Measurements from ENCODE around the gene CNKSR1.

GRCh38 chr1:26177182-26177684, at the start of gene CNKSR1:
- no peak for TF ChIP-seq SIN3A (IDR thresholded peaks at IDR 0.05; ENCODE audit: borderline replicate concordance, low read depth, low read length)
- no peak for TF ChIP-seq CTCF (IDR thresholded peaks at IDR 0.05)
- TF ChIP-seq SMC3 (IDR thresholded peaks at IDR 0.05; ENCODE audit: low read depth, low read length): no peak
- TF ChIP-seq YY1 (IDR thresholded peaks at IDR 0.05; ENCODE audit: low read depth): no peak
- no peak for TF ChIP-seq NFIC (IDR thresholded peaks at IDR 0.05; ENCODE audit: borderline replicate concordance)
- TF ChIP-seq RXRA (IDR thresholded peaks at IDR 0.05; ENCODE audit: borderline replicate concordance, low read depth): no peak
- no peak for TF ChIP-seq REST (IDR thresholded peaks at IDR 0.05; ENCODE audit: low read depth, low read length)
- no peak for TF ChIP-seq PBX3 (IDR thresholded peaks at IDR 0.05)
- no peak for TF ChIP-seq MAX (IDR thresholded peaks at IDR 0.05; ENCODE audit: low read depth)
- TF ChIP-seq GABPA (IDR thresholded peaks at IDR 0.05; ENCODE audit: low read depth): no peak
- no peak for TF ChIP-seq EP300 (IDR thresholded peaks at IDR 0.05; ENCODE audit: borderline replicate concordance in 1 of 2, low read depth in 1 of 2, low read length in 1 of 2)
- TF ChIP-seq USF2 (IDR thresholded peaks at IDR 0.05; ENCODE audit: borderline replicate concordance, low read depth, low read length): no peak
